Mucosa of stomach (tissue), 1 donor: ENCODE data around the gene NDST4.

ENCODE experiments used
- H3K27me3 ChIP-seq: one replicate; pipeline ENCODE4 v1.7.0; 2013; ENCODE audit warnings: mild to moderate bottlenecking, low read length; ENCODE audit not compliant: control insufficient read depth, insufficient read depth
- H3K36me3 ChIP-seq: one replicate; pipeline ENCODE4 v1.7.0; 2013; ENCODE audit warnings: low read length; ENCODE audit not compliant: control insufficient read depth, insufficient read depth
- H3K4me1 ChIP-seq: one replicate; pipeline ENCODE4 v1.7.0; 2013; ENCODE audit warnings: mild to moderate bottlenecking, low read length; ENCODE audit not compliant: control insufficient read depth, insufficient read depth
- H3K4me3 ChIP-seq: one replicate; pipeline ENCODE4 v1.7.0; 2013; ENCODE audit warnings: low read length
- H3K9ac ChIP-seq: one replicate; pipeline ENCODE4 v1.7.0; 2013; ENCODE audit warnings: mild to moderate bottlenecking, low read length, moderate library complexity
- H3K9me3 ChIP-seq: one replicate; pipeline ENCODE4 v1.7.0; 2013; ENCODE audit warnings: mild to moderate bottlenecking, low read length, moderate library complexity; ENCODE audit not compliant: control insufficient read depth
- donor health status: Pancreatic carcinoma.

The NDST4 gene

GRCh38 chr4:114927881-114928280 is 185.5 kb downstream of the NDST4 start:
- H3K4me3 ChIP-seq, result no peak overlapping the region
- no peaks in the 10 kb centered on the region for H3K27me3 ChIP-seq
- no peaks in the 10 kb centered on the region for H3K9me3 ChIP-seq
- no peak overlapping the region for H3K9ac ChIP-seq
- H3K4me1 ChIP-seq, result no peaks in the 10 kb centered on the region
- H3K36me3 ChIP-seq, result no peaks in the 10 kb centered on the region

DNA sequence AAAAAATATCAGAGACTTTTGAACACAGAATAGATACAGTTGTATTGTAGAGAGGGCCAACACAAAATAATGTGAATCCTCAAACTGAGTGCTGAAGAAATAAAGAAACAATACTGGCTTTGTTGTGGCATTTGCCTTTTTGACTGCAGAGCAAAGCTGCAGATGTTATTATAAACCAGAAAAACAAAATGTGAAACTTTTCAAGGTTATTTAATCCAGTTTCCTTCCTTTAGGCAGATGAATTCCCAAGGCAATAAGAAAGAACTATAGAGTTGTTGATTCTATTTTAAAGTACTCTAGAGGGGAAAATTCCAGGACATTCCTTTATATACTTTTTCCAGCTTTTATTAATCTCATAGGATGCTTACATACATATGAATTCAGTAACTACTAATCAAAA is 186.8 kb downstream of the NDST4 start:
- H3K27me3 ChIP-seq, result no peaks in the 10 kb centered on the region

DNA sequence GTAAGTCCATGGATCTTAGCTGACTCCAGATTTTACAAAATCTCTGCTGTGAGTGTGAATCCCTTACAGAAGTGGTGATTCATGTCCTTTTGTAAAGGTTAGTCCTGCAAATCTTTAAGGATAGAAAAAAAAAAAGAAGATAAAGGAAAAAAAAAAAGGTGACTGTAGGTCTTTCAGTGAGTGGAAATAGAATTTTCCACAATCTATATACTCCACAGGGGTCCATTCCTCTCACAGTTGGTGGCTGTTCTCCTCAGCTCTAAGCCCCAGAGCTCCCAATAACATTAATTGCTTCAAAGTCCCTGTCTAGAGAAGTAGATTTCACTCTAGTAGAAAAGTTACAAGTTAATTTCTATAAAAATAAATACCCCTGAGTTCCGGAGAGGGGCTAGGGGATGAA is 189.1 kb downstream of the NDST4 start:
- H3K9ac ChIP-seq, result no peak overlapping the region
- no peaks in the 10 kb centered on the region for H3K4me1 ChIP-seq
- H3K9me3 ChIP-seq, result no peaks in the 10 kb centered on the region
- H3K4me3 ChIP-seq, result no peak overlapping the region
- H3K27me3 ChIP-seq, result no peaks in the 10 kb centered on the region
- H3K36me3 ChIP-seq, result no peaks in the 10 kb centered on the region

More for the DNA sequence above, 186.8 kb downstream of the NDST4 start:
- Histone ChIP-seq H3K9ac (no peak overlapping the region), H3K9me3 (no peaks in the 10 kb centered on the region), H3K36me3 (no peaks in the 10 kb centered on the region), H3K4me1 (no peaks in the 10 kb centered on the region), H3K4me3 (no peak overlapping the region)

GRCh38 chr4:114922592-114922933 is 190.9 kb downstream of the NDST4 start:
- no peak overlapping the region for H3K4me3 ChIP-seq
- no peak overlapping the region for H3K9ac ChIP-seq
- no peaks in the 10 kb centered on the region for H3K36me3 ChIP-seq
- H3K9me3 ChIP-seq, result no peaks in the 10 kb centered on the region
- no peaks in the 10 kb centered on the region for H3K4me1 ChIP-seq
- no peaks in the 10 kb centered on the region for H3K27me3 ChIP-seq

DNA sequence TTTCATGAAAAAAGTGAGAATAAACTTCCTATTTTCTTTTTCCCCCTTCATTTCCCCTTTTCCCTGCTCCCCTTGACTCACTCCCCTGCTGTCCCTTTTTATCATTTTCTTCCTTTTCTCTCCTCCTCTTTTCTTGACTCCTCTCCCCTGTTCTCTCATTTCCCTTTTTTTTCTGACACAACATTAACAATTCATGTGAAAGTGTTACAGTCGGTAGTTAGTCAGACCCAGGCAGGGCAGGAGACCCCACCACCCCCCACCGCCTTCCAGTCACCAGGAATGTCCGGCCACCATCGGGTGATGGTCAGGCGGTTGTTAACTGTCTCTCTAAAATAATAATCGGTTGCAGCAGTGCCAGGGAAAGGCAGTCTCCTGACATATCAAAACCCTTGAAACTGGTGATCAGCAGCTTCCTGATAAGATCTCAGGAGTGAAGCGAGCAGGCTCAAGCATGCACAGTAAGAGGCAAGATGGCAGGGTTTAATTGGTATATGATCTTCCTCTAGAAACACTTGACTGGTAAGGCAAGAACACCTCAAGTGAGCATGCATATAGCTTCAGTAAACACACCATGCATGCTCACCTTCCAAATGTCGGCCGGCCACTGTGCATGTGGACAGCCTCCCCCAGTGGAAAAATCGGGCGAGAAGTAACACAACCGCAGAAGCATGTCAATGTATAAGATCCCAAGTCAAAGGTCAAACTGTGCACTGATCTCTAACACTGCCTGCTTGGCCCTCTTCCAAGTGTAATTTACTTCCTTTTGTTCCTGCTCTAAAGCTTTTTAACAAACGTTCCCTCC is 191.4 kb downstream of the NDST4 start:
- Histone ChIP-seq H3K4me3 (no peak overlapping the region), H3K27me3 (no peaks in the 10 kb centered on the region), H3K36me3 (no peaks in the 10 kb centered on the region), H3K9ac (no peak overlapping the region), H3K9me3 (no peaks in the 10 kb centered on the region), H3K4me1 (no peaks in the 10 kb centered on the region)

DNA sequence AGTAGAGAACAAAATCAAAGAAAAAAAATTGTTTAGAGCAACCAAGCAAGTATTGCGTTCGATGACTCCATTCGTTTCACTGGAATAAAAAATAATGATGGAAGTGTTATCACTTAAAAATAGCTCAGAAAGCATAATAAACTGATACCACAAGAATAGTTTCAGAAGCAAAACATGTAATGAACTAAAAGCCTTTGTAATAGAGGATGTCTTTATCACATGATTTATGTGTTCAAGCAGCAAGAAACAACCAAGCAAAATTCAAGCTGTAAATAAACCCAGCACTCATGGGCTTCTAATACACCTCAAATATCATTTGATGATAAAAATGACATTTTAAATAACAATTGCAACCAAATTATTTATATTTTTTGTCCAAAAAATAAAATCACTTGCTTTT is 192.2 kb downstream of the NDST4 start:
- no peaks in the 10 kb centered on the region for H3K4me1 ChIP-seq
- no peaks in the 10 kb centered on the region for H3K36me3 ChIP-seq
- no peak overlapping the region for H3K9ac ChIP-seq
- no peaks in the 10 kb centered on the region for H3K9me3 ChIP-seq
- no peaks in the 10 kb centered on the region for H3K27me3 ChIP-seq
- no peak overlapping the region for H3K4me3 ChIP-seq

GRCh38 chr4:114911111-114911510 is 202.3 kb downstream of the NDST4 start:
- H3K9ac ChIP-seq, result no peak overlapping the region
- no peaks in the 10 kb centered on the region for H3K27me3 ChIP-seq
- H3K4me1 ChIP-seq, result no peaks in the 10 kb centered on the region
- H3K4me3 ChIP-seq, result no peak overlapping the region
- no peaks in the 10 kb centered on the region for H3K36me3 ChIP-seq
- H3K9me3 ChIP-seq, result no peaks in the 10 kb centered on the region

GRCh38 chr4:114907568-114907967 is 205.9 kb downstream of the NDST4 start:
- H3K4me1 ChIP-seq, result no peaks in the 10 kb centered on the region
- H3K27me3 ChIP-seq, result no peaks in the 10 kb centered on the region
- no peak overlapping the region for H3K9ac ChIP-seq
- no peaks in the 10 kb centered on the region for H3K36me3 ChIP-seq
- no peak overlapping the region for H3K4me3 ChIP-seq
- no peaks in the 10 kb centered on the region for H3K9me3 ChIP-seq

DNA sequence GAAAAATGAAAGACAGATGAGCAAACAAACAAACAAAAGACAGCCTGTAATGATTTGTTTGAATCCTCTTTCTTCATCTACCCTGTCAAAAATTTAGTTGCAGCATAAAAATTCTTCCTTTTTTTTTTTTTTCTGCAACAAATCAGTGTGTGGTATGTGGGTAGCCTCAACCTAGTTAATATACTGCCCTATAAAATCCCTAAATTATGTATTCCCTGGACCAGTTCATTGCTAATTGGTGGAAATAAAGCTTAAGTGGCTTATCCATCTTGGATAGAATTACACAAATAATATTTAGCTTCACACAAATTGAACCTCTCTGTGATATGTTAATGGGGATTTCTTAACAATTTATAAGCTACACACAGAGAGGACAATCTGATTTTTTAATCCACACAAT is 208.4 kb downstream of the NDST4 start:
- Histone ChIP-seq H3K9ac (no peak overlapping the region), H3K4me1 (no peaks in the 10 kb centered on the region), H3K36me3 (no peaks in the 10 kb centered on the region), H3K27me3 (no peaks in the 10 kb centered on the region), H3K4me3 (no peak overlapping the region), H3K9me3 (no peaks in the 10 kb centered on the region)

DNA sequence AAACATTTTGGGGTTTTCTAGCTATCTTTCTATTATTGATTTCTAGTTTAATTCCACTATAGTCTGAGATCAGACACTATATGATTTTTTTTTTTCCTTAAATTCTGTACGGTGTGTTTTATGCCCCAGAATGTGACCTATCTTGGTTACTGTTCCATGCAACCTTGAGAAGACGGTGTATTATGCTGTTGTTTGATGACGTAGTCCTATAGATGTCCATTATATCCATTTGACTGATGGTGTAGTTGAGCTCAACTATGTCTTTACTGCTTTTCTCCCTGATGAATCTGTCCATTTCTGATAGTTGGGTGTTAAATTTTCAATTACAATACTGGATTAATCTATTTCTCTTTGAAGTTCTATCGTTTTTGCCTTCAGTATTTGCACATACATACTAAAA is 212.5 kb downstream of the NDST4 start:
- Histone ChIP-seq H3K9me3 (no peaks in the 10 kb centered on the region), H3K4me3 (no peak overlapping the region), H3K9ac (no peak overlapping the region), H3K4me1 (no peaks in the 10 kb centered on the region), H3K36me3 (no peaks in the 10 kb centered on the region), H3K27me3 (no peaks in the 10 kb centered on the region)

- no peak overlapping the region for H3K9ac ChIP-seq
- H3K9me3 ChIP-seq, result no peaks in the 10 kb centered on the region
- no peak overlapping the region for H3K4me3 ChIP-seq
- H3K27me3 ChIP-seq, result no peaks in the 10 kb centered on the region
- no peaks in the 10 kb centered on the region for H3K4me1 ChIP-seq
- H3K36me3 ChIP-seq, result no peaks in the 10 kb centered on the region
Observed at GRCh38 chr4:114890773-114891172, 222.6 kb downstream of the NDST4 start.

- H3K9ac ChIP-seq, result no peak overlapping the region
- no peaks in the 10 kb centered on the region for H3K9me3 ChIP-seq
- H3K36me3 ChIP-seq, result no peaks in the 10 kb centered on the region
- H3K4me1 ChIP-seq, result no peaks in the 10 kb centered on the region
- no peaks in the 10 kb centered on the region for H3K27me3 ChIP-seq
- H3K4me3 ChIP-seq, result no peak overlapping the region
Observed at GRCh38 chr4:114886761-114887160, 226.7 kb downstream of the NDST4 start.

DNA sequence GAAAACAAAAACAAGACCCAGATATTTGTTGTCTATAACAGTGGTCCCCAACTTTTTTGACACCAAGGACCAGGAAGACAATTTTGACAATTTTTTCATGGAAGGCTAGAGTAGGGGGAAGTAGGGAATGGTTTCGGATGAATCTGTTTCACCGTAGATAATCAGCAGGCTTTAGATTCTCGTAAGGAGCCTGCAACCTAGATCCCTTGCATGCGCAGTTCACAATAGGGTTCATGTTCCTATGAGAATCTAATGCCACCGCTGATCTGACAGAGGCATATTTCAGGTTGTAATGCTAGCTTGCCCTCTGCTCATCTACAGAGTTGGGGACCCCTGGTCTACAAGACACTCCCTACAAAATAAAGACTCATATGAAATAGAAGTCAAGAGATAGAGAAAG is 229.8 kb downstream of the NDST4 start:
- H3K4me3 ChIP-seq, result no peak overlapping the region
- H3K9me3 ChIP-seq, result no peaks in the 10 kb centered on the region
- H3K36me3 ChIP-seq, result no peaks in the 10 kb centered on the region
- no peak overlapping the region for H3K9ac ChIP-seq
- H3K27me3 ChIP-seq, result no peaks in the 10 kb centered on the region
- H3K4me1 ChIP-seq, result no peaks in the 10 kb centered on the region
